Measurements from ENCODE around the gene DHH.
A peak's percentile ranks its signal among the peaks of the same experiment; 100 is the strongest.

DHH gene

DNA sequence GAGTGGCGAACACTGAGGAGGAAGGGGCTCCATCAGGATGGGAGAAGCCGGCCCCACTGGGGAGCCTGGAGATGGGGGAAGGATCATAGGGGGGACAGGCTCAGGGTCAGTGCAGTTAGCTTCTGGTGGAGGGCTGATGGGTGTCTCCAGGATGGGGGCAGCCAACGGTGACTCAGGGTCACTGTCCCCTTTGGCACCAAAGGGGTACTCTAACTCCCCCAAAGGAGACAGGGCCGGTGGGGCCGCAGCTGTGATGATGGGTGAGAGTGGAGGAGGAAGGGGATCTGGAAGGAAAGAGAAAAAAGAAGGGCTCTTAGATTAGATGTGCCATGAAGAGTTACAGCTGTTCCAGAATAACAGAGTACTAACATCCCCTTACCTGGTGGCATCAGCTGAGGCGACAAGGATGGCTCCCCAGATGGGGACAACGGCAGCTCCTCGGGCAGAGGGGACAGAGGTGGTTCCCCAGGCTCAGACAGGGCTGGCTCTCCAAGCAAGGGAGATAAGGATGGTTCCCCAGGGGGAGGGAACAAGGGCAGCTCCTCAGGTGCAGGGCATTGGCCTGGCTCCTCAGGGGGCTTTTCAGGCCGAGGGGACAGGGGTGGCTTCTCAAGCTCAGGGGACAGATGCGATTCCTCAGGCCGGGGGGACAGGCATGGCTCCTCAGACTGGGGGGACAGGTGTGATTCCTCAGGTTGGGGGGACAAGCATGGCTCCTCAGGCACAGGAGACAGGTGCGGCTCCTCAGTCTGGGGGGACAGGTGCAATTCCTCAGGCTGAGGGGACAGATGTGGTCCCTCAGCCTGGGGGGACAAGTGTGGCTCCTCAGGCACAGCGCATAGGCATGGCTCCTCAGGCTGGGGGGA, 43.9 kb downstream of the DHH start:
- DNase-seq (ENCODE audit: low spot score): no peak

DNA sequence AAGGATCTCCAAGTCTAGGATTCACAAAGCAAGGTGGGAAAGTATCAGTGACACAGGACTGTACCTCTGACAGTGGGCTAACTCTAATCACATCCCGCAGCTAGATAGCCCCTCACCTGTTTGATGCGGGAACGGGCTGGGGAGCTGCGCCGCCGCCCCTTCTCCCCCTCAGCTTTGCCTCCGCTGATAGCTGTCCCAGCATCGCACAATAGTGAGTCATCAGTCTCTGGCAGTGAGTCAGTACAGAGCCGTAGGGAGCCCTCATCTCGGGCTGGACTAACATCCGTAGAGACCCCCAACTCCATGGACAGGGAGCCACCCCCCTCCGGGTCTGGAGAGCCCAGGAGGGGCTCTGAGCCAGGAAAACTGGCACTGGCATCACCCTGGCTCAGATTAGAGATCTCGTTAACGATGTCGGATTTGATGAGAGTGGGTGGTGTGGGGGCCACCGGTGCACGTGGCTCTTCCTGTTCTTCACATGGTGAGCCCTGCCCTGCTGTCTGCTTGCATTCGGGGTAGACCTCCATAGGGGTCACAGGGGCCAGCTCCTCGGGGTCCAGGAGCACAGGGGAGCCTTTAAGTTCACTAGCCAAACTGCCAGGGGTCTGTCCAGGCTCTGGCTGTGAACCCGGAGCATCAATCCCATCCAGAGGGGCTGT, 44.9 kb downstream of the DHH start:
- peak; percentile 75 for DNase-seq (ENCODE audit: low spot score)

DNA sequence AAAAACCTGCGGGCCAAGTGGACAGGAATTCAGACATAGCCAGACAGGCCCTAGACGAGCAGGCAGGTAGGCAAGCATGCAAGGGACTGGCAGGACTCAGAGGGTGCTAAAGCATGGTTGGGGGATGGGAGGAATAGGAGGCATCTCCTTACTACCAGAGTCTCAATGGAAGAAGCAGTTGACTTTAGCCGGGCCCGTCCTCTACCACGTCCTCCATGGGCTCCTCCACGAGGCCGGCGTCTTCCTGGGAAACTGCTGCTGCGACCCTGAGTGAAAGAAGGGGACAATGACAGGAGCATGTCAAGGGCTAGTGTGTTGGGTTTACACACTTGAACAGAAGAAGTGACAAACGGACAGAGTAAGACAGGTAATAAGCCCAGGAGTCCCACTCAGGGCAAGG, 45.6 kb downstream of the DHH start:
- DNase-seq (ENCODE audit: low spot score): no peak

DNA sequence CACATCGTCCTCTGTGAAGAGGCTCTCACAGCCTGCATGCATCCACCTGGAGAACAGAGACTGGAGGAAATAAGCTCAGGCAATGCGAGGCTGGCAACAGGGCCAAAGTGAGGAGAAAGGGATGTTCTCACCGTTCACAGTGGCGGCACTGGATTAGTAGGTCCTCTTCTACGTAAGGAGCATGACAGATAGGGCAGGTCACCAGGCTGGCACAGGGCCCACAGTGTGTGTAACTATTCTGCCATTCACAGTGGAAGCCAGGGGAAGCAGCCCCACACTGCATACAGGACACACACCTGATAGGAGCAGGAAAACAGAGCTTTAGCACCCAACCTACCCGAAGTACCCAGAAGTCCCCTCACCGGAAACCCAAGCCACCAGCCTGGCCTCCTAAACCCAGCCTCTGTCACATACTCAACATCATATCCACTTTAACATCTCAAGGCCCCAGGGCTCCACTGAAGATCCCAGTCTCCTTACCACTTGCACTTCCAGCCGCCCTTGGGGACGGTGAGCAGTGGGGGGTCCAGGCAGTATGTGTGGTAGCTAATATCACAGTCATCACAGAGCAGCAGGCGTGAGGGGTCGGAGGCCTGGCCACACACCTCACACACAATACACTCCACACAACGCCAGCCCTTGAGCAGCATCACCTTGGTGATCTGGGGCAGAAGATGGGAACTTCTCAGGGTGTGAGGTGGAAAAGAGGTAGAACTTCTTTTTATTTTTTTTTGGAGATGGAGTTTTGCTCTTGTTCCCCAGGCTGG, 48.3 kb downstream of the DHH start:
- DNase-seq (ENCODE audit: low spot score): no peak

DNA sequence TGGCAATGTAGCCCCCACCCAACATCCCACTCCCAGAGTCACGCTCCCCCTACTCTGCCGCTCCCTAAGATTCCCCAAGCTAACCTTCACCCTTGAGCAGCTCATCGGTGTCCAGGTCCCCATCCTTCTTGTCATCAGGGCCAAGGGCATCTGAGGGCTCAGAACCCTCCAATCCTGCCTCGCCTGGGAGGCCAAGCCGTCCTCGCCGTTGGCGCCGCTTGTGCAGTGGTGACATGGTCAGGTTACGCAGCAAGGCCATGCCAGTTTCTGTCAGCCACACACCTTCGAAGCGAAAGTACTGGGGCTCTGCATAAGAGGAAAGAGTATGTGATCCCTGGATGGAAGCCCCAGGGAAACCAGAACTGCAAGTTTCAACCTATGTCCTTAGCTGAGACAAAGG, 49.9 kb downstream of the DHH start:
- no peak for DNase-seq (ENCODE audit: low spot score)

DNA sequence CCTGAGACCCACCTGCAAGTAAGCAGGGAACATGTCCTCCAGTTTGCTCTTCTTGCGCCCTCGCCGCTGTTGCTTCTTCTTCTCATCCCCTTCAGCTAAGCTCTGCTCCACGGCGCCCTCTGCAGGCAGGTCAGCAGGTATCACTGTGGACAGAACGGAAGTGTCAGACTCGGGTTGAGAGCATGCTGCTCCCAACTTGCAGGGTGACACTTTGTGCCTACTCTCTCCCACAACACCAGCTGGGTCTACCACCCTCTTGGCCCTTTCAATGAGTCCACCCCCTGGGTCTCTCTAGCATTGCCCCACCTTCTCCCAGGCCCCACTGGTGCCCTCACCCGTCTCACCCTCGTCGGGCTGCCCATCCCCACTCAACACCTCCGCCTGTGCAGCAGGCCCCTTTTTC, 50.7 kb downstream of the DHH start:
- peak; percentile 76 for DNase-seq (ENCODE audit: low spot score)

DNA sequence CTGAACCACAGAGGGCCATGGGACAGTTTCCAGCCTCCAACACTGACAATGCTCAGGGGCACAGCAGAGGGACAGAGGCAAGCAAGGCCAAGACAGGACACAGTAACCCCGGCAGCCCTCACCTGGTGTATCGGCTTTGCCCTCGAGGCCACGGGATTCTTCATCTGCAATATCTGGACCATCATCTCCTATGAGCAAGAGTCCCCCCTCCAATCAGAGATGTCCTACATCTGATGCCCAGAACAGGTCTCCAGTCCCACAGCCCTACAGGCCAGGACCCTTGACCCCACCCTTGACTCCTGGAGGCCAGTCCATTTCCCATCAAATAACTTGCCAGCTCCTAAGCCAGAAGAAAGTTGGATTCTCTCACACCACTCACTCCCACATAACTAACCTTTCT, 51.4 kb downstream of the DHH start:
- DNase-seq (ENCODE audit: low spot score): no peak

DNA sequence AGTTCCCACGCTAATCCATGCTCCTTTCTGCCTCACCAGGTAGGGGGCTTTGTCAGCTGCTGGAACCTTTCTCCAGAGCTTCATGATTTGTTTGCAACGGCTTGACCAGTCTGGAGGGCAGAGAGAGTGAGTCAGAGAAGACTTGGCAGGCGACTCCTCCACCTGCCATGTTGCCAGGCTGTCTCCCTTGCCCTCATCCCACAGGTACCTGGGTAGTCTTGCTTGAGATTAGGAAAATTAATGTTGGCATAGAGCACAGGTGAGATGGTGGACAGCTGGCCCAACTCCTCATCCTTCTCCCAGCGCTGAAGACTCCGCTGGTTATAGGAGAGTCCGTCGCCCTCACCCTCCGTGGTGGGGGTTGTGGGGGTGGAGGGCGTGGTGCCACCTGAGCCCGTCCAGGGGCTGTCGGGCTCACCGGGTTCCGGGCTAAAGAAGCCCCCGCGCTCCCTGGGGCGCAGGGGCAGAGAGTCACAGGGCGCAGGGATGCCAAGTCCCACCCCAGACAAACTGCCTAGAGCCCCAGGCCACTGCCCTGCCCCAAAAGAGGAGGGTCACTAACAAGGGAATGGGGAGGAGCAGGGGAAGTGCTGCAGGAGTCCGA, 52.6 kb downstream of the DHH start:
- no peak for DNase-seq (ENCODE audit: low spot score)

DNA sequence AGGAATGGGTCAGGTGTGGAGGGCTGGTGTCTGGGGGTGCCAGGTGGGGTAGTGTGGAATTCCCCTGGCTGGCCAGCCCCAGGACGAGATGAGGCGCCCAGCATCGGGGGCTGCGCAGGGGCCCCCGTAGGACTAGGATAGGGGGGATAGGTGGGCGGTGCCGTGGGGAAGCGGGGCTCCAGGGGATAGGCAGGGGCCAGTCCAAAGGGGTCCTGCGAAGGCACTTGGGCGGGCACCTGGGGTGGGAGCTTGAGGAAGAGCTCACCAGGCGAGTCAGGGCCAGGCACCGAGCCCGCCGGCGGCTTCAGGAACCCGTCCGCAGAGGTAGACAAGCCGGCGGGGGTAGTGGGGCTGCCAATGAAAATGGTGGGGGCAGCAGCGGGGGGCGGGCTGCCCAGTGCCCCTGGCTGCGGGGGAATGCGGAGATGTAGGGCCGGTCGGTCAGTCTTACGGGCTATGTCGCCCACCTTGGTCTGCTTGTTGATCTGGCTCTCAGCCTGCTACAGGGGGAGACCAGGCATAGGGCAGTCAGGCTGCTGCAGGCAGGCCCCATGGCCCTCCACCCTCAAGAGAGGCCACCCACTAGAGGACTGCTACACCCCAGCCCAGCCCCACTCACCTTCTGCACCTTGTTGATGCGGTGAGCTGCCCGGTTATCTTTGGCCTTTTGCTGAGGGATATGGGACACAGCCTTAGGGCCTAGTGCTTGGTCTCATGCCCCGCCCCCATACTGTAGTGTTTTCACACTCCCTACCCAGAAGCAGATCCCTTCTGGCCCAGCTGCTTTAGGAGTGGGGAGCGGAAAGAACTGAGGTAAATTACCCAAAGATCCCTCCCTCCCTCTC, 53.3 kb downstream of the DHH start:
- no peak for DNase-seq (ENCODE audit: low spot score)

DNA sequence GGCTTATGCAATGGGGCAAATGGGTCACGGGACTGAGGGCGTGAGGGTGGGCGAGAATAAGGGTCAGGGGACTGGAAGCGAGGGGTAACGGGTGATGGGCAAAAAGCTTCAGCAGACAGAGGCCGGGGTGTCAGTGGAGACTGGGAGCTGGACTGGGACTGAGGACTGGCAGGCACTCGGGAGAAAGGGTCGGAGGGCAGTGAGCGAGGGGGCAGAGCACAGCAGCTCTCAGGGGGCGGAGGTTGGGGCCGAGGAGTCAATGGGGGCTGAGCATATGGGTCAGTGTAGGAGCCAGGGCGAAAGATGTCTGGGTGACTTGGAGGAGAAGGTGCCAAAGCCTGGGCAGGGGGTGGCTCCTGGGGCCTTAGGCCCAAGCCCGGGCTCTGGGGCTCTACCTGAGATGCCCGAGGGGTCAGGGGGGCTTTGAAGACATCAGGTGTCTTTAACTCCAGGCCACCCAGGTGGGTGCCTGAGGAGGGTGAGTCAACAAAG, 54.2 kb downstream of the DHH start:
- no peak for DNase-seq (ENCODE audit: low spot score)

DNA sequence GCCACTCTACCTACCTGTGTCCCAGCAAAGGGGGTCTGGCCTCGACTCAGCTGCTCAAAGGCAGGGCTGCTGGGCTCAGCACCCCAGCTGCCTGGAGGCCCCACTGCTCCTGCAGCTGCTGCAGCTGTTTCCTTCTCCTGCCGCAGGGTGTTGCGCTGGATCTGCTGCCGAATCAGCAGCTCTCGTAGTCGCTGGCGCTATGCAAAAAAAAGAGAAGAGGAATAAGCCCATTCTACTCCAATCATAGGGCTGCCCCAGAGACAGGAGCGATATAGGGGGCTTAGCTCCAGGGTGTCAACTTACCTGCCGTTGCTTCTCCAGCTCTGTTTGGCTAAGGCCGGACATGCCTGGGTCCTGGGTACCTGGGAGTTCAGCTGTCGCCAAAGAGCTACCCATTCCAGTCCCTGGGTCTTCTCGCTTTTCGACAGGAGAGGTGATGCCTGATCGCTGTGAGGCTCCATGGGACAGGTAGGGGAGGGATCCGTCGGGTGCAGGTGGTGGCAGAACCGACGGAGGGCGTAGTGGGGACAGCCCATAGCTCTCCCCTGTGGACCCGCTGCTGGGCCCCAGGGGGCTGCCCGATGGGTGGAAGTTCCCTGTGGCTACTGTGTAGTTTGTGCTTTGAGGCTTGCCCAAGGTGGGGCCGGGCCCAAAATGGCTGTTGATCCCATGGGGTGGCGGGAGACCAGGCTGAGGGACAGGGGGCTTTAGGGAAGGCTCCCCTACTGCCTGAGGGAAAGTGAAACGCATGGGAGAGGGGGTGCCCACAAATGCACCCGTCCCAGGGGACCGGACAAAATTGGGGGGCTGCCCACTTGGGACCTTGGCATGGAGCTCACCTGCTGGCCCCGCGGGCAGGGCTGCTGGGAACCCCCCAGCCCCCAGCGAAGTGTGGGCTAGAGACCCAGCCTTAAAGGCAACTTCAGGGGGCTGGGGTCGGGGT, 54.9 kb downstream of the DHH start:
- DNase-seq (ENCODE audit: low spot score): no peak

DNA sequence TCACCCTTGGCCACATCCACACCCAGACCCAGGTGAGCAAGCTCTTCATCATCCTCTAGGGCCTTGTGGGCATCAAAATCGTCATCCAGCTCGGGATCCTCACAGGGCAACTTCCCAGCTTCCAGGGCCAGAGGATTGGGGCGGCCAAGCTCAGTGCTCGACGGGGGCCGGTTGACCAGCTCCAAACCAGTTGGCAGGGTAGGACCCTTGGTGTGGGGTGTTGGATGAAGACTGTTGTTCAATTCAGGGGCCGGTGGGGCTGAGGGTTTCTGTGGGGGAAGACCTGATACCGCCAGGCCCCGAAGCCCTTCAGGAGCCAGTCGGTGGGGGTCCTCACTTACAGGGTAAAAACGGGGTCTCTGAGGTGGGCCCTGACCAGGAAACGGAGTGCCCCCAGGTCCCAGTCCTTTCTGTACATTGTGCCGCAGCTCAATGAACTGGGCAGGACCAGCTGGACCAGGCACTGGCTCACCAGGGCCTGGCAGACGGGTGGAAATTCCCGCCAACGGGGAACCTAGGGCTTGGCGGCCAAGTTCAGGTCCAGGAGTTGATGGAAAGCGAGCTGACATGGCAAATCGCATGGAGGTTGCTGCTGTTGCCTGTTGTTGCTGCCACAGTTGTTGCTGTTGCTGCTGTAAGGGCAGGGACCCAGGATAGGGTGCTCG, 56.2 kb downstream of the DHH start:
- no peak for DNase-seq (ENCODE audit: low spot score)

DNA sequence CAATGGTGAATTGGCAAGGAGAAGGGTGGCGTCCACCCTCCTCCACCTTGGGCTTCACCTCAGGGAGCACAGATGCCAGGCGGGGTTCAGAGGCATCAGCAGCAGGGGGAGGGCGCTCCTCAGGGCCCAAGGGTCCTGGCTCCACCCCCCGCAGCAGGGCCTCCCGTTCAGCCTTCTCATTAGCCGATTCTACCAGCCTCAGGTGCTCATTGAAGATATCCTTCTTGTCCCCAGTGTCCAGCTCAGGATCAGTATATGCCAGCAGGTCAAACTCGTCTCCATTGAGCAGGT, 56.7 kb downstream of the DHH start:
- DNase-seq (ENCODE audit: low spot score): no peak

DNA sequence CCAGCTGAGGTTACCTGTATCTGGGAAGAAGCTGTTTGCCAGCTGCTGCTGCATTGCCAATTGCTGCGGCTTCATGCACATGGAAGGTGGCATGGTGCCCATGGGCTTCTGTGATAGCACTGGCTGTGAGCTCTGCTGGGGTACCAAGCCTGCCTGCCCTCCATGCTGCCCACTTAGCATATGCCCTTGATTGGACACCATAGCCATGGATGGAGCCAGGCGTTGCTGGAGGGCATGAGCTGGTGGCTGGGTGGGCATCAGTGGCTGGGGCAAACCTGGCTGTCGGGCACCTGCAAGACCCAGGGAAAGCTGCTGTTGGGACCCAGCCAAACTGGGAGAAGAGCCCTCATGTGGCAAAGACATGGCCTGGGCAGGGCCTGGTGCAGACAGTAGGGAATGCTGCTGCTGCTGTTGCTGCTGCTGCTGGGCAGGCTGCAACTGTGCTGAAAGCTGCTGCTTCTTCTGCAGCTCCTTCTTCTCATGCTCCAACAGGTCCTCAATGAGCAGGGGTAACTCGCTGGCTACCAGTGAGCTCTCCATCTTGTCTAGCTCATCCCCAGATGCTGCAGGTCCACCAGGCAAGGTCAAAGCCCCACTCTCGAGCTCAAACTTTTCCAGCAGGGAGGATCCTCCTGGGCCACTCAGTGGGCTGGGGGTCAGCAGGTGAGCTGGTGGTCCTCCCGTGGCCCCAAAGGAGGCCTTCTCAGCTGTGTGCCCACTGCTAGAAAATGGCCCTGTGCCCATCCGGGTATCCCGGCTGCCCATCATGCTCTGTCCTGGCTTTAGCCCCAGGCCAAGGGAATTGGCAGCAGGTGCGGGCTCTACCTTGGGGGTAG, 57.3 kb downstream of the DHH start:
- DNase-seq (ENCODE audit: low spot score): no peak
